ENCODE measurements around the gene VPS4A.

VPS4A gene

DNA sequence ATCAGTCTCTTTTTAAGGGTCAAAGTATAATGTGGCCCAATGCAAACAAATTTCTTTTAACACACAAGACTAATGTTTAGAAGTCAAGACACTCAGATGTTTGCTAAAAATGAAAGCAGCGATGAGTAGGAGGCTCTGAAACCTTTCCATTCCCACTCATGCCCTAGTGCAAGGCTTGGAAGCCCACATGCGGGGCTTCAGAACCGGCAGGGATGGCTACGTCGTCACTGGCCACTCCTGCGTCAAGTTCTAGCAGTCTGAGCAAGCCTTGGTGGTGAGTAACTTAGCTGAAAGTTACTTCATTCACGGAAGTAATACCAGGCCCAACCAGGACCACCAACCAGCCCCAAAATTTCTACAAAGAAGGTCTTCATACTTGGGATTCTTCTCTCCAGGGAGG is 55.3 kb downstream of the VPS4A start:
- DNase-seq (ENCODE audit: low read depth) = no peak

GRCh38 chr16:69367980-69368379 is 56.8 kb downstream of the VPS4A start:
- DNase-seq (ENCODE audit: low read depth) = no peak

DNA sequence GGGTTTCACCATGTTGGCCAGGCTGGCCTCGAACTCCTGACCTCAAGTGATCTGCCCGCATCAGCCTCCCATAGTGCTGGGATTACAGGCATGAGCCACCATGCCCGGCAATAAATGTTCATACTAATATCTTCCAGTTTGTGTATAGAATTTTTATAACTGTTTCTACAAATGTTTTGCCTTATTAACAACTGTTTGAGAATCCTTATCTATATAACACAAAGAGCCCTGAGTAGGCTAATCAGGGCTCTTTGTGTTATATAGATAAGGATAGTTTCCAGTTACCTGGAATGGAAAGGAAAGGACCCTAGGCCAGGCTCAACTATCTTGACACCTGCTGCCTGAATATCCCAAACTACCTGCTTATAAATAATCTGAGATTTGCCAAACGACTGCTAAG is 57.7 kb downstream of the VPS4A start:
- no peak for DNase-seq (ENCODE audit: low read depth)

GRCh38 chr16:69371564-69371963 is 60.4 kb downstream of the VPS4A start:
- no peak for DNase-seq (ENCODE audit: low read depth)

DNA sequence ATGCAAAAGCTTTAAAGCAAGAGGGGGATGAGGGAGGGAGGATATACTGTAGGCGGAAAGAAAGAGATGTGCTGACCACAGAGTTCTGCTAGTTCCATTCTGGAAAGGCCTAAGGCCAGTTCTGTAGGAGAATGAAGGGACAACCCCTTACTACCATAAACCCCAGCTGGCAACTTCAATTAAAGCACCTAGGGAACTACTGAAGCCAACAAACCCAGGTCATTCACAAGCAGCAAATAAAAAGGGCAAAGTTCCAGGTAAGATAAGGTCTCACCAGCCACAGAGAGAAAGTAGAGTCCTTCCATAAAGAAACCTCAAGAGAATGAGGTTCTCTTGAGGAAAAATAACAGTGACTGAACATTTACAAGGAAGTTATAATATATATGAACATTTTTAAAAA is 61.9 kb downstream of the VPS4A start:
- no peak for DNase-seq (ENCODE audit: low read depth)

Measured in fibroblast of the conjunctiva (primary cell).